GM10248 (cell line): ENCODE data around the gene FARS2.

Experiments
- CTCF ChIA-PET: fragments of 300-600 bp; sonication (Branson Sonifier 250); formaldehyde crosslinking; extraction: SDS; loops from one replicate; lab custom pipeline; 2021; ENCODE audit warnings: antibody characterized with exemption; lab: Yijun Ruan, JAX
- POLR2A ChIA-PET: fragments of 350-650 bp; sonication (Branson Sonifier 250); formaldehyde crosslinking; extraction: SDS; loops from one replicate; lab custom pipeline; 2020; ENCODE audit warnings: antibody characterized with exemption; lab: Yijun Ruan, JAX
- DNase-seq: peaks from one replicate; pipeline ENCODE4 v3.0.0; 2012; ENCODE audit errors: extremely low spot score
- CTCF ChIP-seq: IDR thresholded peaks from 2 replicates; pipeline ENCODE4 v1.5.1; 2012; ENCODE audit warnings: mild to moderate bottlenecking, low read depth; ENCODE audit errors: extremely low read depth, missing control alignments, control extremely low read depth

Gene FARS2

GRCh38 chr6:5412017-5412416, 150.7 kb downstream of the FARS2 start:
- ChIA-PET CTCF (interaction anchor here (1.3 kb wide), 1 partner anchor 268 kb away, joined by 4 read pairs; no protein-coding TSS in a partner anchor), POLR2A (no interaction called here)
- TF ChIP-seq CTCF = no peak
- DNase-seq = no peak

- ChIA-PET POLR2A (no interaction called here), CTCF (interaction anchor here (2.2 kb wide), 1 partner anchor 17 kb away, joined by 7 read pairs; no protein-coding TSS in a partner anchor)
These were observed 151.3 kb downstream of the FARS2 start for GRCh38 chr6:5412663-5413062.

GRCh38 chr6:5416250-5416649, 154.9 kb downstream of the FARS2 start:
- ChIA-PET CTCF (no interaction called here), POLR2A (no interaction called here)
- no peak for DNase-seq
- no peak for TF ChIP-seq CTCF

More at GRCh38 chr6:5412663-5413062, 151.3 kb downstream of the FARS2 start:
- no peak for TF ChIP-seq CTCF
- DNase-seq = no peak

GRCh38 chr6:5422321-5422915, 161.1 kb downstream of the FARS2 start:
- ChIA-PET POLR2A (no interaction called here), CTCF (interaction anchor here (1.2 kb wide), 2 partner anchors 34 to 279 kb away, joined by 3 to 5 read pairs; no protein-coding TSS in a partner anchor)
- peak; percentile 26 for TF ChIP-seq CTCF
- DNase-seq = peak; percentile 29

GRCh38 chr6:5423251-5423650, 161.9 kb downstream of the FARS2 start:
- DNase-seq = no peak
- no peak for TF ChIP-seq CTCF
- CTCF ChIA-PET = no interaction called here
- POLR2A ChIA-PET = no interaction called here

- ChIA-PET CTCF (no interaction called here), POLR2A (no interaction called here)
- no peak for DNase-seq
- TF ChIP-seq CTCF = no peak
These were observed 163.4 kb downstream of the FARS2 start for GRCh38 chr6:5424726-5425125.

- TF ChIP-seq CTCF = no peak
- DNase-seq = no peak
- POLR2A ChIA-PET = no interaction called here
- CTCF ChIA-PET = no interaction called here
These were observed 164.0 kb downstream of the FARS2 start for GRCh38 chr6:5425267-5425666.
